ENCODE data around the gene LDLRAD4.

LDLRAD4 gene

GRCh38 chr18:13492314-13492713 is 273.8 kb downstream of the LDLRAD4 start:
- Histone ChIP-seq H3K27ac (replicated peaks) (no peak overlapping the region), H3K4me3 (replicated peaks; ENCODE audit: insufficient read depth, low read length) (no peak overlapping the region), H3K27me3 (ENCODE audit: insufficient read depth, poor library complexity, severe bottlenecking) (no peaks in the 10 kb centered on the region)
- TF ChIP-seq REST (IDR thresholded peaks at IDR 0.05; ENCODE audit: insufficient replicate concordance, low read depth) = no peak
- no peak for TF ChIP-seq POLR2AphosphoS5 (IDR thresholded peaks at IDR 0.05; ENCODE audit: low read depth)
- no peak for TF ChIP-seq SPI1 (IDR thresholded peaks at IDR 0.05; ENCODE audit: borderline replicate concordance, low read depth)
- no peak for TF ChIP-seq CTCF (IDR thresholded peaks at IDR 0.05; ENCODE audit: insufficient read depth, low read length)
- TF ChIP-seq GABPA (IDR thresholded peaks at IDR 0.05; ENCODE audit: low read depth) = no peak
- DNase-seq (ENCODE audit: low read depth in 1 of 2, low spot score in 1 of 2) = no peak

- no peak overlapping the region for H3K27ac ChIP-seq (replicated peaks)
- H3K4me3 ChIP-seq (replicated peaks; ENCODE audit: insufficient read depth, low read length) = no peak overlapping the region
- DNase-seq (ENCODE audit: low read depth in 1 of 2, low spot score in 1 of 2) = peak in 1 of 2 experiments; percentile 19
- TF ChIP-seq GABPA (IDR thresholded peaks at IDR 0.05; ENCODE audit: low read depth) (no peak), POLR2AphosphoS5 (IDR thresholded peaks at IDR 0.05; ENCODE audit: low read depth) (no peak), SPI1 (IDR thresholded peaks at IDR 0.05; ENCODE audit: borderline replicate concordance, low read depth) (no peak), REST (IDR thresholded peaks at IDR 0.05; ENCODE audit: insufficient replicate concordance, low read depth) (no peak), CTCF (IDR thresholded peaks at IDR 0.05; ENCODE audit: insufficient read depth, low read length) (no peak)
- no peaks in the 10 kb centered on the region for H3K27me3 ChIP-seq (ENCODE audit: insufficient read depth, poor library complexity, severe bottlenecking)
These were observed 274.5 kb downstream of the LDLRAD4 start for GRCh38 chr18:13493079-13493478.

- H3K4me3 ChIP-seq (replicated peaks; ENCODE audit: insufficient read depth, low read length) = no peak overlapping the region
- no peak for TF ChIP-seq SPI1 (IDR thresholded peaks at IDR 0.05; ENCODE audit: borderline replicate concordance, low read depth)
- no peak for TF ChIP-seq CTCF (IDR thresholded peaks at IDR 0.05; ENCODE audit: insufficient read depth, low read length)
- no peak for TF ChIP-seq POLR2AphosphoS5 (IDR thresholded peaks at IDR 0.05; ENCODE audit: low read depth)
- no peak for TF ChIP-seq GABPA (IDR thresholded peaks at IDR 0.05; ENCODE audit: low read depth)
- no peak for TF ChIP-seq REST (IDR thresholded peaks at IDR 0.05; ENCODE audit: insufficient replicate concordance, low read depth)
- H3K27me3 ChIP-seq (ENCODE audit: insufficient read depth, poor library complexity, severe bottlenecking) = no peaks in the 10 kb centered on the region
- H3K27ac ChIP-seq (replicated peaks) = no peak overlapping the region
- no peak for DNase-seq (ENCODE audit: low read depth in 1 of 2, low spot score in 1 of 2)
These were observed 275.2 kb downstream of the LDLRAD4 start for GRCh38 chr18:13493725-13494124.

Measured in HL-60 (cell line).